NT2/D1 (cell line): ENCODE data around the gene BFAR.

Experiments
- SUZ12 ChIP-seq: IDR thresholded peaks from 2 replicates; pipeline ENCODE4 v1.6.1; 2011; ENCODE audit not compliant: insufficient read length, insufficient read depth; ENCODE audit errors: extremely low read depth
- YY1 ChIP-seq: IDR thresholded peaks from 2 replicates; pipeline ENCODE4 v1.6.1; 2011; ENCODE audit not compliant: insufficient read length, insufficient read depth
- ZNF274 ChIP-seq: IDR thresholded peaks from 2 replicates; pipeline ENCODE4 v1.6.1; 2011; ENCODE audit warnings: mild to moderate bottlenecking, low read depth, low read length

DNA sequence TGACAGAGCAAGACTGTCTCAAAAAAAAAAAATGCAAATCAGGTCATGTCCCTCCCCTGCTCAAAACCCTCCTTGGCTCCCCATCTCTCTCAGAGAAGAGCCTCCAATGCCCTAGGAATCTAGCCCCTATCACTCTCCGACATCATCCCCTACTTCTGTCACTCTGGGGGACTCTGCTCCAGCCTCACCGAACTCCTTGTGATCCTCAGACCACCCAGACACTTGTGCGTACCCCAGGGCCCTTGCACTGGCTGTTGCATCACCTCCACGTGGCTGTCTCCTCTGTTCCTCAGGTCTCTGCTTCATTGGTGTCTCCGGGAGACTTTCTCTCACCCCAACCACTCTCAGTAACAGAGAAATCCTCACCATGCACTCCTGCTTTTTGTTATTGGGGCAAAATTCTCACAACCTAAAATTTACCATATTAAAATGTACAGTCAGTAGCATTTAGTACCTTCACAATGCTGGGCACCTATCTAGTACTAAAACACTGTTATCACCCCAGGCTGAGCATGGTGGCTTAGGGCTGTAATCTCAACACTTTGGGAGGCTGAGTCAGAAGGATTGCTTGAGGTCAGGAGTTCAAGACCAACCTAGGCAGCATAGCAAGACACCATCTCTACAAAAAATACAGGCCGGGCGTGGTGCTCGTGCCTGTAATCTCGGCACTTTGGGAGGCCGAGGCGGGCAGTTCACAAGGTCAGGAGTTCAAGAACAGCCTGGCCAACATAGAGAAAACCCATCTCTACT, 46.2 kb downstream of the BFAR start:
- no peak for TF ChIP-seq YY1
- no peak for TF ChIP-seq ZNF274
- TF ChIP-seq SUZ12: no peak
